Measurements from ENCODE around the gene TBC1D2. TPM values are rescaled to one million over a fixed set of nuclear protein-coding genes. Genes with fewer than 3 reads are reported as not detected.
A peak's percentile ranks its signal among the peaks of the same experiment; 100 is the strongest.

TBC1D2 gene, protein sequence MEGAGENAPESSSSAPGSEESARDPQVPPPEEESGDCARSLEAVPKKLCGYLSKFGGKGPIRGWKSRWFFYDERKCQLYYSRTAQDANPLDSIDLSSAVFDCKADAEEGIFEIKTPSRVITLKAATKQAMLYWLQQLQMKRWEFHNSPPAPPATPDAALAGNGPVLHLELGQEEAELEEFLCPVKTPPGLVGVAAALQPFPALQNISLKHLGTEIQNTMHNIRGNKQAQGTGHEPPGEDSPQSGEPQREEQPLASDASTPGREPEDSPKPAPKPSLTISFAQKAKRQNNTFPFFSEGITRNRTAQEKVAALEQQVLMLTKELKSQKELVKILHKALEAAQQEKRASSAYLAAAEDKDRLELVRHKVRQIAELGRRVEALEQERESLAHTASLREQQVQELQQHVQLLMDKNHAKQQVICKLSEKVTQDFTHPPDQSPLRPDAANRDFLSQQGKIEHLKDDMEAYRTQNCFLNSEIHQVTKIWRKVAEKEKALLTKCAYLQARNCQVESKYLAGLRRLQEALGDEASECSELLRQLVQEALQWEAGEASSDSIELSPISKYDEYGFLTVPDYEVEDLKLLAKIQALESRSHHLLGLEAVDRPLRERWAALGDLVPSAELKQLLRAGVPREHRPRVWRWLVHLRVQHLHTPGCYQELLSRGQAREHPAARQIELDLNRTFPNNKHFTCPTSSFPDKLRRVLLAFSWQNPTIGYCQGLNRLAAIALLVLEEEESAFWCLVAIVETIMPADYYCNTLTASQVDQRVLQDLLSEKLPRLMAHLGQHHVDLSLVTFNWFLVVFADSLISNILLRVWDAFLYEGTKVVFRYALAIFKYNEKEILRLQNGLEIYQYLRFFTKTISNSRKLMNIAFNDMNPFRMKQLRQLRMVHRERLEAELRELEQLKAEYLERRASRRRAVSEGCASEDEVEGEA
- total RNA-seq (1 to 10 TPM; 2.8 to 5.1 TPM), polyA plus RNA-seq (1 to 10 TPM; 2.8 to 4.7 TPM)

DNA sequence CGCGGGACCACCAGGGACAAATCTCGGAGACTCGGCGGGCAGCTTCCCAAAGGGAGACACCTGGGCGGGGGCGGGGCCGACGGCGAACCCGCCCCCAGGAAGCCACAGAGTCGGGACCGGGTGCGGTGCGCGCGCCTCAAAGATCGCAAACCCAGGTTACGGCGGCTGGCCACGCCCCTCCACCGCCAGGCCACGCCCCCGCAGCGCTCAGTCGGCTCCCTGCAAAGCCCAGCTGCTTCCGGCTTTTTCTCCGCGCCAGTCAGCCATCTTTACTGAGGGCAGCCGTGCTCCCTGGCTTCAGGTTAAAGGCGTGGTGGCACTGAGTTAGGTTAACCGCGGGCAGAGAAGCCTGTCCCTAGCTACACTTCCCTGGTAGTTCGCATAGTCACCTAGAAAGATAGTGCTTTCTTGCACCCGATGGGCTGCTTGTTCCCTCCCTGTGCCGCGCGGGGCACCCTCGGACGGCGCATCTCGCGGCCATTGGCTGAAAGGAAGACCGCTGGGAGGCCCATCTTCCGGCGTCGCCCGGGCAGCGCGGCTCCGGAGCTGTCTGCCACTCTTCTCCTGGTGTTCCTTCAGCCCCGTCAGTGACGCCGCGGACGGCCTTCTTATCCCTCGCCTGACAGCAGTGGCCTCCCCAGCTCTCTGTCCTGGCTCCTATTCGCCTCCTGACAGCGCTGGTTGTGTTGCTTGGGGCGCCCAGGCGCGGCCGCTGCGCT, at the start of gene TBC1D2:
Gene TBC1D2, minus strand, starts transcription at position 72 of the 719 bp plus-strand sequence. CDS start 108 bp downstream, outside the sequence.
- peaks cover 4 to 19% (median 15%) of the 10 kb centered on the region in 4 donors for H3K4me1 ChIP-seq (ENCODE audit: control insufficient read depth in 4 of 4, insufficient read depth in 4 of 4, low read length in 3 of 4)
- no peaks in the 10 kb centered on the region for H3K27me3 ChIP-seq (ENCODE audit: control insufficient read depth in 4 of 4, insufficient read depth in 4 of 4, low read length in 3 of 4)

More for the DNA sequence above, at the start of gene TBC1D2:
- H3K9ac ChIP-seq (ENCODE audit: low read depth in 1 of 2, low read length in 2 of 2) = peak within 1 kb of the TSS; percentile 92 to 93
- H3K27ac ChIP-seq (ENCODE audit: low read depth in 1 of 2, low read length in 2 of 2) = peak within 1 kb of the TSS; percentile 84 to 98
- H3K4me3 ChIP-seq (ENCODE audit: low read depth in 1 of 3, low read length in 3 of 3) = peak within 1 kb of the TSS; percentile 83 to 97 (median 84)
- TF ChIP-seq TAF1 (conservative IDR thresholded peaks at IDR 0.05) = peak; percentile 69
- TF ChIP-seq SP1 (IDR thresholded peaks at IDR 0.05) = peak; percentile 61
- peak; percentile 22 to 86 for TF ChIP-seq GABPA (IDR thresholded peaks at IDR 0.05 in 1 of 2, conservative IDR thresholded peaks at IDR 0.05 in 1 of 2)
- TF ChIP-seq FOXA1 (IDR thresholded peaks at IDR 0.05) = peak; percentile 26
- TF ChIP-seq EGR1 (IDR thresholded peaks at IDR 0.05; ENCODE audit: low read depth in 2 of 2) = peak; percentile 73 to 78
- TF ChIP-seq HNF4G (IDR thresholded peaks at IDR 0.05) = peak; percentile 28
- TF ChIP-seq RAD21 (IDR thresholded peaks at IDR 0.05) = peak; percentile 29 to 30
- TF ChIP-seq HNF4A (conservative IDR thresholded peaks at IDR 0.05) = peak in 1 of 2 donors; percentile 5
- peak in 1 of 2 donors; percentile 20 for TF ChIP-seq JUND (IDR thresholded peaks at IDR 0.05)
- TF ChIP-seq, protein P1, sequence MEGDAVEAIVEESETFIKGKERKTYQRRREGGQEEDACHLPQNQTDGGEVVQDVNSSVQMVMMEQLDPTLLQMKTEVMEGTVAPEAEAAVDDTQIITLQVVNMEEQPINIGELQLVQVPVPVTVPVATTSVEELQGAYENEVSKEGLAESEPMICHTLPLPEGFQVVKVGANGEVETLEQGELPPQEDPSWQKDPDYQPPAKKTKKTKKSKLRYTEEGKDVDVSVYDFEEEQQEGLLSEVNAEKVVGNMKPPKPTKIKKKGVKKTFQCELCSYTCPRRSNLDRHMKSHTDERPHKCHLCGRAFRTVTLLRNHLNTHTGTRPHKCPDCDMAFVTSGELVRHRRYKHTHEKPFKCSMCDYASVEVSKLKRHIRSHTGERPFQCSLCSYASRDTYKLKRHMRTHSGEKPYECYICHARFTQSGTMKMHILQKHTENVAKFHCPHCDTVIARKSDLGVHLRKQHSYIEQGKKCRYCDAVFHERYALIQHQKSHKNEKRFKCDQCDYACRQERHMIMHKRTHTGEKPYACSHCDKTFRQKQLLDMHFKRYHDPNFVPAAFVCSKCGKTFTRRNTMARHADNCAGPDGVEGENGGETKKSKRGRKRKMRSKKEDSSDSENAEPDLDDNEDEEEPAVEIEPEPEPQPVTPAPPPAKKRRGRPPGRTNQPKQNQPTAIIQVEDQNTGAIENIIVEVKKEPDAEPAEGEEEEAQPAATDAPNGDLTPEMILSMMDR (IDR thresholded peaks at IDR 0.05; ENCODE audit: low read depth, low read length, missing input control) = no peak
- TF ChIP-seq NR2F2 (IDR thresholded peaks at IDR 0.05) = no peak
- TF ChIP-seq, protein P2, sequence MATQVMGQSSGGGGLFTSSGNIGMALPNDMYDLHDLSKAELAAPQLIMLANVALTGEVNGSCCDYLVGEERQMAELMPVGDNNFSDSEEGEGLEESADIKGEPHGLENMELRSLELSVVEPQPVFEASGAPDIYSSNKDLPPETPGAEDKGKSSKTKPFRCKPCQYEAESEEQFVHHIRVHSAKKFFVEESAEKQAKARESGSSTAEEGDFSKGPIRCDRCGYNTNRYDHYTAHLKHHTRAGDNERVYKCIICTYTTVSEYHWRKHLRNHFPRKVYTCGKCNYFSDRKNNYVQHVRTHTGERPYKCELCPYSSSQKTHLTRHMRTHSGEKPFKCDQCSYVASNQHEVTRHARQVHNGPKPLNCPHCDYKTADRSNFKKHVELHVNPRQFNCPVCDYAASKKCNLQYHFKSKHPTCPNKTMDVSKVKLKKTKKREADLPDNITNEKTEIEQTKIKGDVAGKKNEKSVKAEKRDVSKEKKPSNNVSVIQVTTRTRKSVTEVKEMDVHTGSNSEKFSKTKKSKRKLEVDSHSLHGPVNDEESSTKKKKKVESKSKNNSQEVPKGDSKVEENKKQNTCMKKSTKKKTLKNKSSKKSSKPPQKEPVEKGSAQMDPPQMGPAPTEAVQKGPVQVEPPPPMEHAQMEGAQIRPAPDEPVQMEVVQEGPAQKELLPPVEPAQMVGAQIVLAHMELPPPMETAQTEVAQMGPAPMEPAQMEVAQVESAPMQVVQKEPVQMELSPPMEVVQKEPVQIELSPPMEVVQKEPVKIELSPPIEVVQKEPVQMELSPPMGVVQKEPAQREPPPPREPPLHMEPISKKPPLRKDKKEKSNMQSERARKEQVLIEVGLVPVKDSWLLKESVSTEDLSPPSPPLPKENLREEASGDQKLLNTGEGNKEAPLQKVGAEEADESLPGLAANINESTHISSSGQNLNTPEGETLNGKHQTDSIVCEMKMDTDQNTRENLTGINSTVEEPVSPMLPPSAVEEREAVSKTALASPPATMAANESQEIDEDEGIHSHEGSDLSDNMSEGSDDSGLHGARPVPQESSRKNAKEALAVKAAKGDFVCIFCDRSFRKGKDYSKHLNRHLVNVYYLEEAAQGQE (IDR thresholded peaks at IDR 0.05) = peak; percentile 30
- TF ChIP-seq, protein P3, sequence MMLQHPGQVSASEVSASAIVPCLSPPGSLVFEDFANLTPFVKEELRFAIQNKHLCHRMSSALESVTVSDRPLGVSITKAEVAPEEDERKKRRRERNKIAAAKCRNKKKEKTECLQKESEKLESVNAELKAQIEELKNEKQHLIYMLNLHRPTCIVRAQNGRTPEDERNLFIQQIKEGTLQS (IDR thresholded peaks at IDR 0.05) = no peak
- peak; percentile 26 to 57 for TF ChIP-seq RXRA (IDR thresholded peaks at IDR 0.05)
- no peak for TF ChIP-seq FOXA2 (IDR thresholded peaks at IDR 0.05)
- TF ChIP-seq YY1 (IDR thresholded peaks at IDR 0.05) = peak; percentile 100
- TF ChIP-seq, protein P4, sequence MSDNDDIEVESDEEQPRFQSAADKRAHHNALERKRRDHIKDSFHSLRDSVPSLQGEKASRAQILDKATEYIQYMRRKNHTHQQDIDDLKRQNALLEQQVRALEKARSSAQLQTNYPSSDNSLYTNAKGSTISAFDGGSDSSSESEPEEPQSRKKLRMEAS (IDR thresholded peaks at IDR 0.05) = peak; percentile 64
- TF ChIP-seq, protein P5, sequence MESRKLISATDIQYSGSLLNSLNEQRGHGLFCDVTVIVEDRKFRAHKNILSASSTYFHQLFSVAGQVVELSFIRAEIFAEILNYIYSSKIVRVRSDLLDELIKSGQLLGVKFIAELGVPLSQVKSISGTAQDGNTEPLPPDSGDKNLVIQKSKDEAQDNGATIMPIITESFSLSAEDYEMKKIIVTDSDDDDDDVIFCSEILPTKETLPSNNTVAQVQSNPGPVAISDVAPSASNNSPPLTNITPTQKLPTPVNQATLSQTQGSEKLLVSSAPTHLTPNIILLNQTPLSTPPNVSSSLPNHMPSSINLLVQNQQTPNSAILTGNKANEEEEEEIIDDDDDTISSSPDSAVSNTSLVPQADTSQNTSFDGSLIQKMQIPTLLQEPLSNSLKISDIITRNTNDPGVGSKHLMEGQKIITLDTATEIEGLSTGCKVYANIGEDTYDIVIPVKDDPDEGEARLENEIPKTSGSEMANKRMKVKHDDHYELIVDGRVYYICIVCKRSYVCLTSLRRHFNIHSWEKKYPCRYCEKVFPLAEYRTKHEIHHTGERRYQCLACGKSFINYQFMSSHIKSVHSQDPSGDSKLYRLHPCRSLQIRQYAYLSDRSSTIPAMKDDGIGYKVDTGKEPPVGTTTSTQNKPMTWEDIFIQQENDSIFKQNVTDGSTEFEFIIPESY (IDR thresholded peaks at IDR 0.05) = peak; percentile 26
- DNase-seq (ENCODE audit: low spot score) = peak; percentile 99
- under 1% methylated on average over 64 of the region's 64 CpGs for WGBS
- peaks cover 0 to 4% (median 0%) of the 10 kb centered on the region in 4 donors for H3K36me3 ChIP-seq (ENCODE audit: control insufficient read depth in 4 of 4, insufficient read depth in 3 of 4, low read depth in 1 of 4, low read length in 3 of 4)
- no peaks in the 10 kb centered on the region for H3K9me3 ChIP-seq (ENCODE audit: control insufficient read depth in 4 of 4, low read length in 3 of 4)

Data from liver (tissue), 9 donors.